Lung (tissue), 12 donors: ENCODE results near the gene DRC3. TPM values are rescaled to one million over a fixed set of nuclear protein-coding genes. Genes with fewer than 3 reads are reported as not detected.

Experiments
- ATAC-seq: fragments of 200-7000 bp; cut with Tn5 transposase; one replicate; pipeline ENCODE4 v1.9.1; 2020; ENCODE audit warnings: moderate number of reproducible peaks; ENCODE audit not compliant: insufficient read depth, low FRiP score
- DNase-seq, 3 donors: peaks; one replicate each; pipeline ENCODE4 v3.0.0-alpha.2; 2013 to 2017
- H3K27ac ChIP-seq, 2 donors: one replicate each; pipeline ENCODE4 v1.5.1; 2013; ENCODE audit warnings: mild to moderate bottlenecking in 2 of 2, moderate library complexity in 2 of 2, control low read depth in 1 of 2, inconsistent platforms in 1 of 2, low read depth in 1 of 2, low read length in 1 of 2
- H3K27me3 ChIP-seq, 3 donors: one replicate each; pipeline ENCODE4 v1.5.1; 2013; ENCODE audit warnings: low read length in 2 of 3; ENCODE audit not compliant: control insufficient read depth in 3 of 3, insufficient read depth in 3 of 3
- H3K36me3 ChIP-seq, 4 donors: one replicate each; pipeline ENCODE4 v1.5.1; 2013; ENCODE audit warnings: low read length in 4 of 4, mild to moderate bottlenecking in 1 of 4, moderate library complexity in 1 of 4; ENCODE audit not compliant: control insufficient read depth in 4 of 4, insufficient read depth in 4 of 4
- H3K4me1 ChIP-seq, 5 donors: one replicate each; pipeline ENCODE4 v1.5.1; 2013; ENCODE audit warnings: low read length in 5 of 5, mild to moderate bottlenecking in 2 of 5, moderate library complexity in 1 of 5; ENCODE audit not compliant: control insufficient read depth in 5 of 5, insufficient read depth in 5 of 5
- H3K4me3 ChIP-seq: one replicate; pipeline ENCODE4 v1.5.1; 2013; ENCODE audit warnings: mild to moderate bottlenecking, control low read depth, moderate library complexity
- H3K9ac ChIP-seq, 2 donors: one replicate each; pipeline ENCODE4 v1.5.1; 2013; ENCODE audit warnings: low read length in 2 of 2, control low read depth in 1 of 2; ENCODE audit not compliant: insufficient read depth in 1 of 2
- H3K9me3 ChIP-seq, 4 donors: one replicate each; pipeline ENCODE4 v1.5.1; 2013; ENCODE audit warnings: low read length in 3 of 4, mild to moderate bottlenecking in 1 of 4, moderate library complexity in 1 of 4; ENCODE audit not compliant: control insufficient read depth in 4 of 4, insufficient read depth in 3 of 4
- WGBS, 2 donors: extraction: QIAGEN DNeasy Blood & Tissue Kit; methylation state at CpG; one replicate each; pipeline ENCODE4 v1.1.7; 2013; 5-methylcytosine and 5-hydroxymethylcytosine counted together
- polyA plus RNA-seq, 2 donors: library from polyadenylated mRNA; stranded (reverse); fragments of 200-250 nt; gene quantifications; one replicate each; pipeline ENCODE4 v1.2.1, GENCODE V29; 2013
- total RNA-seq, 2 donors: library from RNA; depleted of rRNA in 1 of 2; stranded (reverse); fragments of >200 nt in 1 of 2; gene quantifications; one replicate each; pipeline ENCODE4 v1.2.1, GENCODE V29; 2014 to 2021
- TF ChIP-seq, protein P1 (sequence below): IDR thresholded peaks from 2 replicates; pipeline ENCODE4 v1.5.1; 2012; ENCODE audit warnings: mild to moderate bottlenecking; ENCODE audit errors: control extremely low read depth, extremely low read depth
- donor health status: control.
- donor health status: control.
- donor health status: Bipolar disorder and iron deficiency.
- donor health status: healthy.
- donor health status: DM: yes; HTN: yes; CAD: no.

Gene DRC3
- total and polyA plus RNA-seq, 4 donors: 6.6 to 29.5 (median 13.5) TPM

DNA sequence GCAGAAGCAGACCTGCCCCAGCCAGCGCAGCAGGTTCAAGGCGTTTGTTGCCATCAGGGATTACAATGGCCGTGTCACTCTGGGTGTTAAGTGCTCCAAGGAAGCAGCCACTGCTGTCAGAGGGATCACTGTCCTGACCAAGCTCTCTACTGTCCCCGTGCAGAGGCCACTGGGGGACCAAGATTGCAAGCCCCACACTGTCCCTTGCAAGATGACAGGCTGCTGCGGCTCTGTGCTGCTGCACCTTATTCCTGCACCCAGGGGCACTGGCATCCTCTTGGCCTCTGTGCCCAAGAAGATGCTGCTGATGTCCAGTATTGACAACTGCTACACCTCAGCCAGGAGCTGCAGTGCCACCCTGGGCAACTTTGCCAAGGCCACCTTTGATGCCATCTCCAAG, 38.6 kb downstream of the DRC3 start:
- 93 to 97% methylated on average over 5 of the region's 5 CpGs for WGBS, 2 donors
- no peak overlapping the region for H3K27ac ChIP-seq
- H3K36me3 ChIP-seq: peaks cover 0 to 27% (median 8%) of the 10 kb centered on the region in 4 donors

DNA sequence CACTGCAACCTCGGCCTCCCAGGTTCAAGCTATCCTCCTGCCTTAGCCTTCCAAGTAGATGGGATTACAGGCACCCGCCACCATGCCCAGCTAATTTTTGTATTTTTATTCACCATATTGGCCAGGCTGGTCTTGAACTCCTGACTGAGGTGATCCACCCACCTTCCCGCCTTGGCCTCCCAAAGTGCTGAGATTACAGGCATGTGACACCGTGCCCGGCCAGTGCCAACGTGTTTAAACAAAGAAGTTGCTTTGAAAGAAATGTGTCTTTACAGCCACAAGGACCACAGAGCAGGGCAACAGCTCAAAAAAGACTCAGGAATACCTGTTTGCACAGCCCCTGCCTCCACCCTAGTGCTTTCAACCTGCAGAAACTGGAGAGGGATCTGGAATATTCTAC, 41.3 kb downstream of the DRC3 start:
- ATAC-seq (no peak), DNase-seq (no peak)
- H3K36me3 ChIP-seq: peaks cover 0 to 19% (median 8%) of the 10 kb centered on the region in 4 donors
- H3K9ac ChIP-seq: no peak overlapping the region
- no peak overlapping the region for H3K27ac ChIP-seq
- 92 to 94% methylated on average over 6 of the region's 6 CpGs for WGBS, 2 donors
- no peaks in the 10 kb centered on the region for H3K27me3 ChIP-seq
- no peak overlapping the region for H3K4me3 ChIP-seq
- TF ChIP-seq, protein P1, sequence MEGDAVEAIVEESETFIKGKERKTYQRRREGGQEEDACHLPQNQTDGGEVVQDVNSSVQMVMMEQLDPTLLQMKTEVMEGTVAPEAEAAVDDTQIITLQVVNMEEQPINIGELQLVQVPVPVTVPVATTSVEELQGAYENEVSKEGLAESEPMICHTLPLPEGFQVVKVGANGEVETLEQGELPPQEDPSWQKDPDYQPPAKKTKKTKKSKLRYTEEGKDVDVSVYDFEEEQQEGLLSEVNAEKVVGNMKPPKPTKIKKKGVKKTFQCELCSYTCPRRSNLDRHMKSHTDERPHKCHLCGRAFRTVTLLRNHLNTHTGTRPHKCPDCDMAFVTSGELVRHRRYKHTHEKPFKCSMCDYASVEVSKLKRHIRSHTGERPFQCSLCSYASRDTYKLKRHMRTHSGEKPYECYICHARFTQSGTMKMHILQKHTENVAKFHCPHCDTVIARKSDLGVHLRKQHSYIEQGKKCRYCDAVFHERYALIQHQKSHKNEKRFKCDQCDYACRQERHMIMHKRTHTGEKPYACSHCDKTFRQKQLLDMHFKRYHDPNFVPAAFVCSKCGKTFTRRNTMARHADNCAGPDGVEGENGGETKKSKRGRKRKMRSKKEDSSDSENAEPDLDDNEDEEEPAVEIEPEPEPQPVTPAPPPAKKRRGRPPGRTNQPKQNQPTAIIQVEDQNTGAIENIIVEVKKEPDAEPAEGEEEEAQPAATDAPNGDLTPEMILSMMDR: no peak
- H3K4me1 ChIP-seq: no peaks in the 10 kb centered on the region
- no peaks in the 10 kb centered on the region for H3K9me3 ChIP-seq

More for the DNA sequence above, 38.6 kb downstream of the DRC3 start:
- DNase-seq: no peak
- no peak for ATAC-seq
- TF ChIP-seq, protein P1: no peak
- Histone ChIP-seq H3K4me3 (no peak overlapping the region), H3K9me3 (no peaks in the 10 kb centered on the region), H3K27me3 (no peaks in the 10 kb centered on the region), H3K4me1 (no peaks in the 10 kb centered on the region), H3K9ac (no peak overlapping the region)

DNA sequence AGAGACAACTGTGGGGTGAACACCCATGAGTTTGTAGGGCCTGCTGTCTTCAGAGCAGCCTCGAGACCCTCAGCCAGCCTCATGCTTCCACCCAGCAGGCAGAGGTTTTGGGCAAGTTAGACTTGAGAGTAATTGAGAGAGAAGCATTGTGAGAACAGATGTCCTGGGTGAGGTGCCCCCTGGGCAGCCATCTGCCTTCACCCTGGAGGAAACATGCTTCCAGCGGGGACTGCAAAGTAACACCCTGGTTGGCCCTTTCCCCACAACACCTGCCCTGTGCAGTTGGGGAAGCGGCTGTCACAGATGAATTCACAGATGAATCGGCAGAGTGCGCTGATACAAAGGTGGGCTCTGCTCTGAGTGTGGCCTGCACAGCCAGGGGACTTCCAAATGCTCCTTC, 42.9 kb downstream of the DRC3 start:
- ATAC-seq (no peak), DNase-seq (no peak)
- Histone ChIP-seq H3K9ac (no peak overlapping the region), H3K4me1 (peaks cover 0 to 10% (median 0%) of the 10 kb centered on the region in 5 donors), H3K36me3 (peaks cover 0 to 14% (median 5%) of the 10 kb centered on the region in 4 donors), H3K27me3 (no peaks in the 10 kb centered on the region), H3K9me3 (no peaks in the 10 kb centered on the region), H3K4me3 (no peak overlapping the region), H3K27ac (no peak overlapping the region)
- TF ChIP-seq, protein P1: no peak
- 97 to 98% methylated on average over 5 of the region's 5 CpGs for WGBS, 2 donors

DNA sequence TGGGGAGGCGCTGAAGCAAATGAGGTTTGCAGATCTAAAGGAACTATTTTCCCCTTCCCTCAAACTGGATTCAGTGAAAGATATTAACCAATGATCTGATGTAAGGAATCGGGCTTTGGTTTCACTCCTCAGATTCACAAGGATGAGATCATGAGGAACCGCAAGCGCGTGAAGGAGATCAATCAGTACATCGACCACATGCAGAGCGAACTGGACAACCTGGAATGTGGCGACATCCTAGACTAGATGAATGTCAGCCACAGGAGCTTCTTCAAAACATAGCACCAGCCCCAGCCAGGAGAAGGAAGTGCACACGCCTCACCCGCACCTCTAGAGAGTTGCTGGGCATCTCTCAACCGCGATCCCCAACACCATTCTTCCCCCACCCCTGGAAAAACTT, 43.8 kb downstream of the DRC3 start:
- Histone ChIP-seq H3K27ac (no peak overlapping the region), H3K9ac (no peak overlapping the region), H3K27me3 (no peaks in the 10 kb centered on the region), H3K9me3 (no peaks in the 10 kb centered on the region), H3K4me1 (peaks cover 0 to 10% (median 0%) of the 10 kb centered on the region in 5 donors), H3K4me3 (no peak overlapping the region), H3K36me3 (peaks cover 0 to 17% (median 5%) of the 10 kb centered on the region in 4 donors)
- TF ChIP-seq, protein P1: no peak
- ATAC-seq (no peak), DNase-seq (no peak)
- WGBS, 2 donors: 95 to 98% methylated on average over 12 of the region's 12 CpGs
